Activated T-helper 9 cell treated with anti-CD3 and anti-CD28 coated beads, Interleukin-2, amount 50 U/mL, for 16 hours (primary cell): ENCODE measurements around the gene COL20A1.
"Not testable (repeated sequence)": the region's sequence is repeated elsewhere in the genome, so short reads cannot be mapped to it uniquely, and the experiment has no call there.

Source experiments
- DNase-seq: peaks from one replicate; pipeline ENCODE4 v3.0.0-alpha.2; 2020; ENCODE audit warnings: low read depth

COL20A1 gene

DNA sequence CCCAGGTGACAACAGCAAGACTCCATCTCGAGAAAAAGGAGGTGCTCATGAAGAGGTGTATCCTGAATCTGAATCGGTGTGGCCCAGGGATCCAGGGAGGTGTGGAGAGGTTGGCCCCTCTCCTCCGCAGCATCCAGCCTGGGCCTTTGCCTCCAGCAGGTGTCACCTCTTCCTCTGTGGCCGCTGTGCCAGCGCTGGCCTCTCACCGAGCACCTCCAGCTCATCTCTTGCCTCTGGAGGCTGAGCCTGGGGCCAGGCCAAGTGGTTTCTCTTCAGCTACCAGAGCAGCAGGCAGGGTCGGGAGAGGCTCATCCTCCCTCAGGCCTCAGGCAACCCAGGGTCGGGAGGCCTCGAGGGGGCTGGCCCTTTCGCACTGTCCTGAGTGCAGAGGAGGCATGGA, 1.2 kb upstream of the COL20A1 start:
- DNase-seq, result no peak

DNA sequence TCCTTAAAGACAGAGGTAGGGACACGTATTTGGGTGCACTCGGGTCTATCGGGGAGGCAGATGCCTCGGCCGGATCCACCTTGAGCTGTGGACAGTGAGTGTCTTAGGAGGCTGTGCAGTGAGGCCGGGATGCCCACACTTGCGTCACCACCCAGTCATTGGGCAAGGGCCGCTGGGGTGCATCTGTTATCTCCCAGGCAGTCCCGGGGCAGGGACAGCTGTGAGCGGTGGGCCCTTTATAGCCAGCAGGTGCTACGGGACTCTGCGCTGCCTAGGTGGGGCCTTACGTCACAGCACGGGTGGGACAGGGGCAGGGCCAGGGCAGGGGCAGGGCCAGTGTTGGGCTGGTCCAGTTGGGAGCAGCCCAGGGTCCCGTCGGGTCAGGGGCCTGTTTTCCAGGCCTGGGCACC, 689 bp upstream of the COL20A1 start:
- no peak for DNase-seq

DNA sequence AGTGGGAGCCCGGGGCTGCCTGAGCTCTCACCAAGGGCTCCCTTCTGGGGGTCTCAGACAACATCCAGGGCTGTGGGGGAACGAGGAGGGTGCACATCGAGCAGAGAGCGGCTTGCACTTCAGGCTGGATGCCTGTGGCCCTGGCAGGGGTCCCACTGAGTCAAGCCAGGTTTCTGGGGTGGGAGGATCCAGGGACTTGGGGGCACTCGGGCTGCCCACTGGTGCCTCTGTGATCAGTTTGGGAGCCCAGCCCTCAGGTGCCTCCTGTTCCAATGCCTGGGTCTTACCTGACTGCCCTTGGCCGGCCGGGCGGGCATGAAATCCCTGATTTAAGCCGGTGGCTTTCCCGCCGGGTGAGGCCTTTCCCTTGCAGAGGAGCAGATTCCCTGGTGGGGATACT, 470 bp downstream of the COL20A1 start:
- DNase-seq, result no peak

DNA sequence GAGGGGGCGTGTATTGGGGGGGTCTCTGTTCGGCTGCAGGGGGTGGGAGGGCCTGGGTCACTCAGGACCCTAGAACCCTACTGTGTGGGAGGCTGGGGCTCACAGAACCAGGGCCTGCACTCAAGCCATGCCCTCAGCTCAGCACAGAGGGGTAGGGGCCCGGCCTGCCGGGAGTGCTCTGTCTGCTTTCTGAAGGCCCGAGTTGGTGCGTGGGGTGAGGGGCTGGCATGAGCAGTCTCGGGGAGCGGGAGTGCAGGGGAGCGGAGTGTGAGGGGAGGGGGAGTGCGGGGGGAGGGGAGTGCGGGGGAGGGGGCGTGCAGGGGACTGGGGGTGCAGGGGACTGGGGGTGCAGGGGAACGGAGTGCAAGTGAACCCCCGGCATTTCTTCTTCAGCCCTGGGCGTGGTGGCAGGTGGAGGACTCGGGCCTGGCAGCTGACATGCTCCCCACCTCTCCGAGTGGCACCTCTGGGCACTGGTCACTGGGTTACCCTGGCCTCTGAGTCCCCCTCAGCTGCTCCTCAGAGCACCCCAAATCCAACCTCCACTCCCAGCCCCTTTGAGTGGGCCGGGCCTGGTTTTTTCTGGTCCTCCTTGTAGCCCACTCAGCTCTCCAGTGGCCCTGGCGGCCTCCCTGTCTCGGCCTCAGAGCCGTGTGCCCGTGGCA, 1.0 kb downstream of the COL20A1 start:
- no peak for DNase-seq

DNA sequence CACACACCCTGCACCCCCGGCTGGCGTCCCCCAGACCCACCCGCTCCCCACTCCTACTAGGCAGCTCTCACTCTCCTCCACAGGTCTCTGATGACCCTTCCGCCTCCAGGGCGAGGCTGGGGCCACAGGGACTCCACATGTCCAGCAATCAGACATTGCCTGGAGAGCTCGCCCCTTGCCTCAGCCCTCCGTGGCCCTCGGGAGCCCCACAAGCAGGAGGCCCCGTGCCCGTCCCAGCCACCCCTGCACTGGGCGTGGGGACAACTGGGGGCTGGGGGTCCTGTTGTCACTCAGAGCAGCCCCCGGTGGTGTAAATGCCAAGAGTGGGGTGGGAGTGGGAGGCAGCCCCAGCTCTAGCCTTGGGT, 1.5 kb downstream of the COL20A1 start:
- DNase-seq, result no peak

DNA sequence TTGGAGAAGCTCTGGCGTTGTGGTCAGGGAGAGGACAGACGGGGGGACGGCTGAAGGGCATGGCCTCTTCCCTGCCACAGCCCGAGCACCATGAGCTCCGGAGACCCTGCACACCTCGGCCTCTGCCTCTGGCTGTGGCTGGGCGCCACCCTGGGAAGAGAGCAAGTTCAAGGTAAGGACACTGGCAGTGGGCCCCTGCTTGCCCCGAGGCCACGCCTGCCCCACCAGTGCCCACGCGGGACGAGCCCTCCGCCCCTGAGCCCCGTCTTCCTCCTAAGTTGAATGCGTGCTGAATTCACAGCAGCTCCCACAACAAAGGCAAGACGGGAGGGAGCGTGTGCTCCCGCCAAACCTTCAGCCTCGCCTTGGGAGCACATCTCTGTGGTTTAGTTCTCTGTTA, 2.0 kb downstream of the COL20A1 start:
- no peak for DNase-seq

DNA sequence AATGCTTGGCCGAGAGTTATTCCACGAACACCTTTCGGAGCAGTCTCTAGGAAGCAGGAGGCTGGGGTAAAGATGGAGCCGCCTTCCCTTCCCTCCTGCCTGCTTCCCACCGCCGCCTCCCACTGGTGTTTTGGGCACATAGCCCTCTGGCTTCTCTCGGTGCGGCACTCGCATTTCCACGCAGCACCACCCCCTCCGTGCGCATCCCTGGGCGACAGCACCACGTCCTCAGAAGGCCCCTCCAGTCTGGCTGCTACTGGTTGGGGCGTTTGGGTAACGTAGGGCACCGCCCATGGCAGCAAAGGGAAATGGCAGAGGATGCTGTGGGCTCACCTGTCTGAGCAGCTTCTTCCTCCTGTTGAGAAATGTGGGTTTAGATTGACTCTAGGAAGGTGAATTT, 2.4 kb downstream of the COL20A1 start:
- DNase-seq, result no peak

DNA sequence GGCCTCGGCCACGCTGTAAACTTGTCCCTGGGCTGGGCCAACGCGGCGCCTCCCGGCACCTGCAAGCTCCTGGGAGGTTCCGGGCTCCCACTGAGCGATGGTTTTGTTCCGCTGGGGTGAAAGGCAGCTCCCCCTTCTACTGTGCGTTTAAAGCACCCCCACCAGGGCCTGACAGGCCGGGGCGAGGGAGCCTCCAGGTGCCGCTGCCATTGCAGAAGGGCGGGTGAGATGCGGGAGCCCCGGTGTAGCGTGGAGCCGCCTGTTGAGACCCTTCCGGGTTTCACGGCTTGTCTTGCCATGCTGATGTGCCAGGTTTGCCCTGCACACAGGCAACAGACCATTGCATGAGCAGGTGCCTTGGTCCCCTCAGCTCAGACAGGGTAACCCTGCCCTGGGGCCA, 2.9 kb downstream of the COL20A1 start:
- DNase-seq, result no peak

DNA sequence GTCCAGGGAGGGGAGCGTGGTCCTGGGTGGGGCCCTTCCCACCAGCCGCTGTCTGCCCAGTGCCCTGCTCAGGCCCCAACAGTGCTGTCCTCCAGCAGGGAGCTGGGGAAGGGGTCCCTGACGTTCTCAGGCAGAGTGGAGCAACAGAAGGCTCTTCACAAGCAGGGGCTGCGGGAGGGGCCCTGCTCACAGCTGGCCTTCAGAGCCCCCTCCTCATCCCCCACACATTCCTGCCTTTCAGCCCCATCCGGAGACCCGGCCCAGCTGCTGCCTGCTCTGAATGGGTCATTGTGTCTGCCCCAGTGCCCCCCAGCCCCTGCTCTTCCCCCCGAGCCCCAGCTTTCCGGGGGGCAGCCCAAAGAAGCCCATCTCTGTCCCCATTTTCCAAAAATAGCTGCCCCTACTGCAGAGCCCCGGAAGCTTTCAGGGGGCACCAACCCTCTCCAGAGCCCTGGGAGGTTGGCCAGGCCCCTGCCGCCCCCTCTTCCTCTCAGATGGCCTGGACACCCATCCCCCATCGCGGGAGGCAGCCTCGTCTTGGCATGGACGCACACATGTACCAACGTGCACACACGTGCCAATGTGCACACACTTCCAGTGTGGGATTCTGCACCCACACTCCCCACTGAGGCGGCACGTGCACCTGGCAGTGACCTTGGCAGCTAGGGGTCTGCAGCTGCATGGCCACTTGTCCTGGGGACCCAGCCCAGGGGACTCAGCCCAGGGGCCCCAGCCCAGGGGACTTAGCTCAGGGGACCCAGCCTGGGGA, 3.7 kb downstream of the COL20A1 start:
- no peak for DNase-seq

DNA sequence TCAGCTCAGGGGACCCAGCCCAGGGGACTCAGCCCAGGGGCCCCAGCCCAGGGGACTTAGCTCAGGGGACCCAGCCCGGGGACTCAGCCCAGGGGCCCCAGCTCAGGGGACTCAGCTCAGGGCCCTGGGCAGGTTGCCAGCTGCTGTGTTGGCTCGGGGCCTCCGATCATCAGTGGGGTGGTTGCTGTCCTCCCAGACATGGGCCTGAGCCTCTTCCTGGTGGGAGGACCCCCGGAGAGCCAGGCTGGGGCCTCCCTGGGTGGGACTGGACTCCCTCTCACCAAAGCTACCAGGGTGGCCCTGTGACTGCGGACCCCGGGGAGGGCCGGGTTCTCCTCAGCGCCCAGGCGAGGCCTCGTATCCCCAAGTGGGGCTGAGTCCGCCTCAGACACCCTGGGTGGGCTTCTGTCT, 4.4 kb downstream of the COL20A1 start:
- DNase-seq, result no peak

DNA sequence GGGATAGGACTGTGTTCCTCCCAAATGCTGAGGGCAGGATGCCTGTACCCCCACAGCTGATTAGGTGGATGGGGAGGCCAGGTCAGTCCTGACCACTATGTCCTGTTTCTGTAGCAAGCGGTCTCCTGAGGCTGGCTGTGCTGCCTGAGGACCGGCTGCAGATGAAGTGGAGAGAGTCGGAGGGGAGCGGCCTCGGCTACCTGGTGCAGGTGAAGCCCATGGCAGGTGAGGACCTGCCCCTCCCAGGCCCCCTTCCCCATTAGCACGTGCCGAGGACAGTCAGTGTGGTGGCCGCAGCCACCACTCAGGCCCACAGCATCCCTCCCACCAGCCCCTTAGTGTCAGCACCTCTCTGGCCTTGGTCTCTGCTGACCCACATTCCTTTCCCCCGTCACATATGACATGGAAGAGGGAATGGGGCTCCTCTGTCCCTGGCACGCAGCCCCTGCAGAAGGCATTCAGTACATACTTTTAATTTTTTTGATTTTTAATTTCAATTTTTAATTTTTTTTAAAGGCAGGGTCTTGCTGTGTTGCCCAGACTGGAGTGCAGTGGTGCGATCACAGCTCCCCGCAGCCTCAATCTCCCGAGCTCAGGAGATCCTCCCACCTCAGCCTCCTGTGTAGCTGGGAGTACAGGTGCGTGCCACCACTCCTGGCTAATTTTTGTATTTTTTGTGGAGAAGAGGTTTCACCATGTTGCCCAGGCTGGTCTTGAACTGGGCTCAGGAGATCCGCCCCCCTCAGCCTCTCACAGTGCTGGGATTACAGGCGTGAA, 5.0 kb downstream of the COL20A1 start:
- DNase-seq, result no peak

DNA sequence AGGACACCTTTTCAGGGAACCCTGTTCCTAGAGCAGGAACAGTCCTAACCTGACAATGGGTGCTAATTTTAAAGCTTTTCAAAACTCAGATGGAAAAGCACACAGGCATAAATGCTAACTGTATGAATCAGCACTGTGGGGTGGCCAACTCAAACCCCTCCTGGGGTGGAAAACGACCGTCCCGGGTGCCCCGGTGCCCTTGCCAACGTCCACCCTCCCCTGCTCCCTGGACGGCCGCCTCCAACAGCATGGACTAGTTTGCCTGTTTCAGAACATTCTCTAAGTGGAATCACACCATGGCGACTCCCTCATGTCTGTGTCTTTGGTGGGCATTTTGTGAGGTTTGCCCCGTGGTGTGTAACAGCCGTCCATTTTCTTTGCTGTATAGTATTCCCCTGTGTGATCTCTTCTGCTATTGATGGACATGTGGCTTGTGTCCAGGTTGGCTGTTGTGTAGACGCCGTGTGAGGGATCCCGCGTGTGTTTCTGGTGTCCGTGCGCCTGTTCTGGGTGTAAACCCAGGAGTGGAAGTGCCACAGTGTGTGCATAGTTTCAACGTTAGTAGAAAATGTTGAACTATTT, 5.8 kb downstream of the COL20A1 start:
- DNase-seq, result no peak

DNA sequence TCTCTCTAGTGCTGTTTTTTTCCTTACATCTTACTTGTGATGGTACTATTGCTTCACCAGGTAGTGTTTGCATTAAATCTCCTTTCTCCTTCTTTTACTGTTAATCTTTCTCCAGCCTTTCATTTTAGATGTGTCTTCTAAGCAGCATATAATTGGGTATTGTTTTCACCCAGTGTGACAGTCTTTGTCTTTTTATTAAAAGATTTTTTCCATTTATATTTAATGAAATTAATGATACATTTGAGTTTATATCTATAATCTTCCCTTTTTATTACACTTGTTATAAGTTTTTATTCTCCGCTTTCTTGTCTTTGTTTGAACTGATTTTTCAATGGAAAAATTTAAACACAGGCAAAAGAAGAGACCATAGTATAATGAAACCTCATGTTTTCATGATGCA, 8.7 kb downstream of the COL20A1 start:
- no peak for DNase-seq

DNA sequence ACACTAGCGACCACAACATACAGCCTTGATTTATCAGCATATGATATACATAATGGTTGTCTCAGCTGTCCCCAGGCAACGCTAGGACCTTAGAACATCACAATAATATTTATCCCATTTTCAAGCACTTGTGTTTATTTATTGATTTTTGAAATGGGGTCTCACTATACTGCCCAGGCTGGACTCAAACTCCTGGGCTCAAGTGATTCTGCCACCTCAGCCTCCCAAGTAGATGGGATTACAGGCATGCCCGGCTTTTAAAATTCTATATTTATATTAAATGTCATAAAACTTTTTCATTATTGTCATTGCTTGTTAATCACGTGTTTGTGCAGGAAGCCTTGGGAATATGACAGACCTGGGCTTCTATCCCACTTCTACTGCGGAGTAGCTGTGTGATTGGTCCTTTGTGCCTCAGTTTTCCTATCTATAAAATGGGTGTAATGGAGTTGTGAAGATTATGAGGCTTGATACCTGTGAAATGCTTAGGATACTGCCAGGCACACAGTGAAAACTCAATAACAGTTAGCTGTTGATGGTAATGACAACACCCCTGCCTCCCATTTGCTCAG, 10.2 kb downstream of the COL20A1 start:
- no peak for DNase-seq

DNA sequence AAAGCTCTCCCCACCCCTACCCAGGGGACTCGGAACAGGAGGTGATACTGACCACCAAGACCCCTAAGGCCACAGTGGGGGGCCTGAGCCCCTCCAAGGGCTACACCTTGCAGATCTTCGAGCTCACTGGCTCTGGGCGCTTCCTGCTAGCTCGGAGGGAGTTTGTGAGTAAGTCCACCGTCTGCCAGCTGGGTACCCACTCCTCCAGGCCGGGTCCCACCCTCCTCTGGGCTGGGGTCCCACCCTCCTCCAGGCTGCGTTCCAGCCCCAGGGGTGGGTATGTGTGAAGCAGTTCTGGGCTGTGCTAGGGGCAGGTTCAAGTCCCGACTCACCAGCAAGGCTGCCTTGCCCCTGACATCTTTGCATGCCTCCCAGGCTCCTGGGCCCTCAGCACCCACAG, 12.4 kb downstream of the COL20A1 start:
- DNase-seq, result no peak

DNA sequence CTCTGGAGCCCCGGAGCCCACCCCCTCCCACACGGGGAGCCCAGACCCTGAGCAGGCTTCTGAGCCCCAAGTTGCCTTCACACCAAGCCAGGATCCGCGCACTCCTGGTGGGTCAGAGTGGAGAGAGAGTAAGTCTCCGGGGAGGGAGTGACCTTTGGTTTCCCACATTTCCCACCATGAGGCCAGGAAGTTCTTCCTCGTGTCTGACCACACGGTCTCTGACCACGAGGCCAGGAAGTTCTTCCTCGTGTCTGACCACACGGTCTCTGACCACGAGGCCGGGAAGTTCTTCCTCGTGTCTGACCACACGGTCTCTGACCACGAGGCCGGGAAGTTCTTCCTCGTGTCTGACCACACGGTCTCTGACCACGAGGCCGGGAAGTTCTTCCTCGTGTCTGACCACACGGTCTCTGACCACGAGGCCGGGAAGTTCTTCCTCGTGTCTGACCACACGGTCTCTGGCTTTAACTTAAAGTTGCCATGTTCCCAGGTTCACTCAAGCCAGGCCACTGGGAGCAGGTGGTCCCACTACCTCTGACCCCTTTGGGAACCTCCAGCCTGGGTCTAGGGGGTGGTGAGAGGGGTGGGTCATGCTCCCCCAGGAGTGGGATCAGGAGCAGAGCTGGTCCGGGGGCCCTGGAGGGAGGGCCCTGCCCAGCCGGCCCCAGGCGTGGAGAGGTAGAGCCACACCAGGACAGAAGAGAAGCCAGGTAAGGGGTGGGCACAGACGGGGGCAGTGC, 13.1 kb downstream of the COL20A1 start:
- DNase-seq, result not testable (repeated sequence)

DNA sequence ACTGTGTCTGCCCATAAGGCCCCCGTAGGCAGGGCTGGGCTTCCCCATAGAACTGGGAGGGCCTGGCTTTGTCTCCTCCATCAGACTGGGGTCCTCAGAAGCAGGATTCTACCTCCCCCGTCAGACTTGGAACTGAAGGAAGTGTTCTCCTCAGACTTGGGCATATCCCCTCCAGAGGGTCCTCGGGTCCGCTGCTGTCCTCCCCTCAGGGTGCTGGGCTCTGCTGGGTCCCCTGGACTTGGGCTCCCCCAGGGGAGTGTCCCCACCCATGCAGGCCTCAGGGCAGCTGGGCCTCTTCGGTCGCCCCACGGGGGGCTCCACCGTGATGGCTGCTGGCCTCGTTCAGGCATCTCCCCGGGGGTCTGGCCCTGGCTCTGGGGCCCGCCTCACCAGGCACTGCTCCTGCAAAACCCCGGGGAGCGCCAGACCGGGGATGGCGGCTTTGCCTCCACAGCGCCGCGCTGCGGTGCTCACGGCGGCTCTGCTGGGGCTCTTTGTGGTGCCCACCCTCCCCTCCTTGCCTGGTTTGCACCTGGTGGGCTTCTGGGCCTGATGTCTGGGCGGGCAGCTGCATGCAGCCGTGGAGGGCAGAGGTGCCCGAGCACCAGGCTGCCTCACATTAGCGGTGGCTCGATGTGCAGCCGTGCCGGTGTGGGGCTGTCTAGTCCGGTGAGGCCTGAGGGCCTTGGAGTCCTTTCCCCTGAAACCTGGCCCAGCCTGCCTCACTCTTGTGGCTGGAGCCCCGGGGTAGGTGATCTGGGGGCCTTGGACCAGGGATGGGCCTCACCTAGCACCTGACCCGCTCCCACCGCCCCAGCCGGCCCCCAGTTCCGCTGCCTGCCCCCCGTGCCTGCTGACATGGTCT, 13.9 kb downstream of the COL20A1 start:
- no peak for DNase-seq

DNA sequence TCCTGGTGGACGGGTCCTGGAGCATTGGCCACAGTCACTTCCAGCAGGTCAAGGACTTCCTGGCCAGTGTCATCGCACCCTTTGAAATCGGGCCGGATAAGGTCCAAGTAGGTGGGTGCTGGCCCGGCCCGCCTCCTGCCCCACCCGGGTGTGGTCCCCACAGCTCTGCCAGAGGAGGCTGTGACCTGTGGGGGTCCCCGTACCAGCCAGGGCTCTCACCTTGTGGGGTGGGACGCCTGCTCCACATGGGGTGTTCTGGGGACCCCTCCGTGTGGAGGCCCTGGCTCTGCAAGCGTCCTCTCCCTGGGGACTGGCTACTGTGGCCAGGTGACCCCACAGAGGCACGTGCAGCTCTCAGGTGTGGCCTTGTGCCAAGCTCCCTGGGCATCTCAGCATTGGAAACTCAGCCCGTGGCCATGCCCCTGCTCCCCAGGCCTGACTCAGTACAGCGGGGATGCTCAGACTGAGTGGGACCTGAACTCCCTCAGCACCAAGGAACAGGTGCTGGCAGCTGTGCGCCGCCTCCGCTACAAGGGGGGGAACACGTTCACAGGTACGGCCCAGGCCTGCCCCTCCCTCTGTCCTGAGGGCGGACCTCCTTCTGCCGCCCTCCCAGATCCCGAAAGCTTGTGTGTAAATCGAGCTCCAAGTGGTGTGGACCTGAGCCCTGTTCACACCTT, 14.7 kb downstream of the COL20A1 start:
- no peak for DNase-seq

DNA sequence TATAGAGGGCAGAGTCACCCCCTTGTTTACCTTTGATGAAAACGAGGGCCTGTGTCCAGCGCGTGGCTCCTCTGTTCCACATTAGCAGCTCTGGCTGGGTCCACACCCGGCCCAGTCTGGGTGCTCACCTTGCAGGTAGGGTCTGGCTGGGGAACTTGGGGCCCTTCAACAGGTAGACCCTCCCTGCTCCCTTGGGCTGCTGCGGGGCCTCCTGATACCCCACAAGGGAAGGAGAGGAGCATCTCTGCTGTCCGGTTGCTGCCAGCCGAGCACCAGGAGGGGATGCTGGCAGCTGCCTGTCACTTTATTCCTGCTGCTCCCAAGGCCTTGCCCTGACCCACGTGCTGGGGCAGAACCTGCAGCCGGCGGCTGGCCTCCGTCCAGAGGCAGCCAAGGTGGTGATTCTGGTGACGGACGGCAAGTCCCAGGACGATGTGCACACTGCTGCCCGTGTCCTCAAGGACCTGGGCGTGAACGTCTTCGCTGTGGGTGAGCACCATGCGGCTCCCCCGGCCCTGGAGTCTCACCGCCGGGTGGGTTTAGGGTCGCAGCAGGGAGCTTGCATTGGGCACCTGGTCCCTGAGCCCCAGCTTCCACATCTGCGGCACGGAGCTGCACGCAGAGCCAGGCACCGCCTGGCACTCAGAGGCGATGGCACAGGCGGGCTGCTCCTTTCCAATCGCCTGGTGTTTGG, 15.4 kb downstream of the COL20A1 start:
- DNase-seq, result no peak
